ENCODE results near the gene DMPK. TPM values are rescaled to one million over a fixed set of nuclear protein-coding genes. Genes with fewer than 3 reads are reported as not detected.

DMPK gene
- total and polyA plus RNA-seq, 12 donors: 220 to 439 (median 304) TPM

- Histone ChIP-seq H3K4me3 (peak overlapping the region; percentile 45 to 94 (median 86)), H3K27ac (peak overlapping the region; percentile 80 to 100 (median 94)), H3K4me1 (peaks cover 24 to 57% (median 37%) of the 10 kb centered on the region in 9 donors), H3K36me3 (peaks cover 0 to 44% (median 6%) of the 10 kb centered on the region in 9 donors), H3K9me3 (no peaks in the 10 kb centered on the region), H3K27me3 (peaks cover 0 to 81% (median 0%) of the 10 kb centered on the region in 7 donors)
- DNase-seq (peak; percentile 45 to 56), ATAC-seq (peak in 1 of 8 donors; percentile 3)
- 1% methylated on average over 28 of the region's 28 CpGs for WGBS, 2 donors
- TF ChIP-seq CTCF (IDR thresholded peaks at IDR 0.05): no peak
- intact Hi-C loops (cut with DNase I): loop anchor here in 6 of 10 donors (1.0 to 5.0 kb wide), 10 partner anchors 23 to 78 kb away; partner anchors contain the start of genes DMWD (in 3 of the 6), QPCTL (in 3 of the 6), SNRPD2 (in 2 of the 6) and FBXO46 (in 1 of the 6)
Measured at GRCh38 chr19:45769821-45770191, 12.5 kb downstream of the DMPK start.

- TF ChIP-seq CTCF (IDR thresholded peaks at IDR 0.05): no peak
- ATAC-seq: peak; percentile 53 to 76 (median 67)
- Histone ChIP-seq H3K4me1 (peaks cover 30 to 63% (median 42%) of the 10 kb centered on the region in 9 donors), H3K27me3 (peaks cover 0 to 80% (median 0%) of the 10 kb centered on the region in 7 donors), H3K27ac (peak within 1 kb of the TSS; percentile 83 to 100 (median 96)), H3K4me3 (peak within 1 kb of the TSS; percentile 75 to 94 (median 86)), H3K36me3 (peaks cover 0 to 37% (median 3%) of the 10 kb centered on the region in 9 donors), H3K9me3 (no peaks in the 10 kb centered on the region)
- peak; percentile 98 to 100 for DNase-seq
- WGBS, 2 donors: 0 to 1% methylated on average over 70 of the region's 70 CpGs
- intact Hi-C loops (cut with DNase I): loop anchor here in 6 of 10 donors (1.0 to 5.0 kb wide), 6 partner anchors 24 to 77 kb away; partner anchors contain the start of genes DMWD (in 2 of the 6), QPCTL (in 2 of the 6), SNRPD2 (in 2 of the 6) and FBXO46 (in 1 of the 6)
Measured at GRCh38 chr19:45768984-45769782, 13.1 kb downstream of the DMPK start, which contains the start of gene SIX5. Gene SIX5, minus strand, starts transcription at chr19:45769252. Its CDS starts 408 bp downstream, at chr19:45768844.

- H3K27ac ChIP-seq: peak overlapping the region; percentile 83 to 100 (median 96)
- 1% methylated on average over 17 to 31 of the region's 33 CpGs for WGBS, 2 donors
- H3K9me3 ChIP-seq: no peaks in the 10 kb centered on the region
- peaks cover 36 to 69% (median 47%) of the 10 kb centered on the region in 9 donors for H3K4me1 ChIP-seq
- DNase-seq (peak in 1 of 2 donors; percentile 55), ATAC-seq (no peak)
- H3K36me3 ChIP-seq: peaks cover 0 to 32% (median 3%) of the 10 kb centered on the region in 9 donors
- H3K4me3 ChIP-seq: peak overlapping the region; percentile 75 to 94 (median 86)
- intact Hi-C loops (cut with DNase I): loop anchor here in 6 of 10 donors (2.0 to 5.0 kb wide), 5 partner anchors 24 to 76 kb away; partner anchors contain the start of genes DMWD (in 2 of the 6), QPCTL (in 2 of the 6), SNRPD2 (in 2 of the 6) and FBXO46 (in 1 of the 6)
- peaks cover 0 to 80% (median 0%) of the 10 kb centered on the region in 7 donors for H3K27me3 ChIP-seq
- no peak for TF ChIP-seq CTCF (IDR thresholded peaks at IDR 0.05)
Measured at GRCh38 chr19:45768655-45768983, 13.7 kb downstream of the DMPK start.
